Spinal cord (tissue), 10 donors: Measurements from ENCODE around the gene RNF220. TPM values are rescaled to one million over a fixed set of nuclear protein-coding genes. Genes with fewer than 3 reads are reported as not detected.
"Not testable (repeated sequence)": the region's sequence is repeated elsewhere in the genome, so short reads cannot be mapped to it uniquely, and the experiment has no call there.

Experiments used
- DNase-seq, 6 donors: peaks; one replicate each; pipeline versions ENCODE4 v3.0.0 to v3.0.0-alpha.2; 2013 to 2015; ENCODE audit warnings: low spot score in 6 of 6, low read depth in 4 of 6
- H3K27ac ChIP-seq: one replicate; pipeline ENCODE4 v1.5.1; 2013; ENCODE audit warnings: low read depth, low read length, control low read depth
- H3K27me3 ChIP-seq: one replicate; pipeline ENCODE4 v1.6.1; 2013; ENCODE audit warnings: low read length; ENCODE audit not compliant: control insufficient read depth, insufficient read depth
- H3K36me3 ChIP-seq: one replicate; pipeline ENCODE4 v1.6.1; 2013; ENCODE audit warnings: low read length; ENCODE audit not compliant: control insufficient read depth, insufficient read depth
- H3K4me1 ChIP-seq: one replicate; pipeline ENCODE4 v1.6.1; 2013; ENCODE audit warnings: low read length; ENCODE audit not compliant: control insufficient read depth, insufficient read depth
- H3K4me3 ChIP-seq: one replicate; pipeline ENCODE4 v1.5.1; 2013; ENCODE audit warnings: low read depth, low read length, control low read depth
- H3K9me3 ChIP-seq: one replicate; pipeline ENCODE4 v1.6.1; 2013; ENCODE audit warnings: low read length; ENCODE audit not compliant: control insufficient read depth, insufficient read depth
- WGBS: methylation state at CpG from one replicate; pipeline ENCODE4 v1.1.5; 2013; ENCODE audit warnings: missing lambda C conversion rate; ENCODE audit not compliant: insufficient coverage; 5-methylcytosine and 5-hydroxymethylcytosine counted together
- polyA plus RNA-seq, 2 donors: library from polyadenylated mRNA; unstranded; fragments of 120-200 nt; gene quantifications; one replicate each; pipeline ENCODE4 v1.2.1, GENCODE V29; 2013; ENCODE audit not compliant: insufficient read length in 2 of 2
- total RNA-seq, 2 donors: library from RNA; depleted of rRNA in 1 of 2; stranded (reverse); fragments of 120-200 nt in 1 of 2; fragments of >200 nt in 1 of 2; gene quantifications; one replicate each; pipeline versions ENCODE4 v1.2.3 to v1.2.4, GENCODE V29; 2013 to 2014
- donor health status: healthy.

RNF220 gene
- total and polyA plus RNA-seq, 4 donors: 43.0 to 123 (median 99.5) TPM

DNA sequence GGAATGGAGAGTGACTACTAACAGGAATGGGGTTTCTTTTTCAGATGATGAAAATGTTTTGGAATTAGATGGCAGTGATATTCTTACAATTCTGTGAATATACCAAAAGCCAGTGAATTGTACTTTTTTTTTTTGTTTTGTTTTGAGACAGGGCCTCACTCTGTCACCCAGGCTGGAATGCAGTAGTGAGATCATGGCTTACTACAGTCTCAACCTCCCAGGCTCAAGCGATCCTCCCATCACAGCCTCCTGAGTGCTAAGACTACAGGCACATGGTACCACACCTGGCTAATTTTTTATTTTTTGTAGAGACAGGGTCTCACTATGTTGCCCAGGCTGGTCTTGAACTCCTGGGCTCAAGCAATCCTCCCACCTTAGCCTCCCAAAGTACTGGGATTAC is 261.7 kb downstream of the RNF220 start:
- no CpG with 5 or more reads among the region's 1 CpG for WGBS
- not testable (repeated sequence) for H3K4me3 ChIP-seq, H3K27me3 ChIP-seq, DNase-seq, H3K9me3 ChIP-seq, H3K27ac ChIP-seq, H3K36me3 ChIP-seq
- peaks cover 16% of the 10 kb centered on the region for H3K4me1 ChIP-seq

DNA sequence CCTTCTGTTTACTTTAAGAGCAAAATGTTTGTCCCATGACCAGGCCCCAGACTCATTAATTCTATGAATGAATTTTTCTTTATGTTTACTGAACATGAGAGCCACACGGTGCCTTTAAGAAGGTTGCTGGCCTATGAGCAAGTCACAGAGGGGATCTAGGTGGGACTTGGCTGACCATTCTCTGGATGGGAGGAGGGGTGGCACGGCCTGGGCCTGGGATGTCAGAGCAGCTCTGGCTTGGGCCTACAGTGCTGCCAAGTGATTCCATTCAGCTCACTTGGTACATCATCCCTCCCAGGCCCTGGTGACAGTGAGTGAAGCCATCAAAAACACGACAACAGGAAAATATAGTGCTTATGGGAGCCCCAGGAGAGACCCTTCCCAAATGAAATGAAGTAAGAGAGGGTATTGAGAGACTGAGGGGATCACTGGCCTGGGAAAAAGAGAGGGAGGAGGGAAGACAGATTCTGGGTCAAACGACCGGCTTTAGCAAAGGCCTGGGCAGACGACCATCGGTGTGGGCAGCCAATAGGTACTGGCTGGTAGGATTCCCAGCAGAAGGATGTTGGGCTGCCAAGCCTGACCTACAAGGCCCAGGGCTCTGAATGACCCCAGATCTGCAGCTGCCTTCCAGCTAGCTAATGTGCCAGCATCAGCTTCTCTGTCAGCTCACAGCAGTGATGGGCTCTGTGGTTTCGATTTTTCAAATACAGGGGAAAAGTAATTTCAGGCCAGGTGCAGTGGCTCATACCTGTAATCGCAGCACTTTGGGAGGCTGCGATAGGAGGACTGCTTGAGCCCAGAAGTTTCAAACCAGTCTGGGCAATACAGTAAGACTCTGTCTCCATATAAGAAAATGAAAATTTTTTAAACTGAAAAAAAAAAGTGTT is 265.9 kb downstream of the RNF220 start:
- no peaks in the 10 kb centered on the region for H3K36me3 ChIP-seq
- no peak overlapping the region for H3K27ac ChIP-seq
- no peaks in the 10 kb centered on the region for H3K9me3 ChIP-seq
- DNase-seq: no peak
- no peak overlapping the region for H3K4me3 ChIP-seq
- no peaks in the 10 kb centered on the region for H3K27me3 ChIP-seq
- WGBS: 79% methylated on average over 6 of the region's 10 CpGs
- H3K4me1 ChIP-seq: peaks cover 35% of the 10 kb centered on the region

DNA sequence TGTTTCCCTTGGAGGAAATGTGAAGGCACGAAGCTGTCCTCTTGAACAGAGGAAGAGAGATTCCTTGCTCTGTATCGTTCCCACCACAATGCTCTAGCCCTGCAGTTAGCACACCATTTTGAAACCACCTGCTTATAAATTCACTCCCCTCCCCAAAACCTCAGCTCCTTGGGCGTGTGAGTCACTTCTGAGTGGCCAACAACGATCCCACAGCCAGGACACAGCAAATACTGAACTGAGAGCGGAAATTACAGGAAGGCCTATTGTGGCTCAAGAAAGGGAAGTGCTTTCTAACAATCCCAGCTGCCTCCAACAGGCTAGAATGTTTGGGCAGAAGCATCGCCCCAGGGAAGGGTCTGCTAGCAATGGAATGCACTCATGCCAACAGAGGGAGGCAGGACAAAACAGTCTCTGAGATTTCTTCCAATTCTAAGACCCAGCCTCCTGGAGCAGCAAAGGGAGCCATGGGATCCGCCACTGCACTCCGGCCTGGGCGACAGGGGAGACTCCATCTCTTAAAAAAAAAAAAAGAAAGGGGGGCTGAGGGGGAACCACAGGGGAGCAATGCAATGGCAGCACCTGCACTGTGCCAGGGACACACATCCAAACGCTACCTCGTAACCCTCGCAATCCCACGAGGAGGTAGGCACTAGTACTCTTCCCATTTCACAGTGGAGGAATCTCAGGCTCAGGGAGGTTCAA is 267.4 kb downstream of the RNF220 start:
- Histone ChIP-seq H3K27ac (peak overlapping the region; percentile 96), H3K4me3 (no peak overlapping the region), H3K4me1 (peaks cover 35% of the 10 kb centered on the region), H3K9me3 (no peaks in the 10 kb centered on the region), H3K36me3 (no peaks in the 10 kb centered on the region), H3K27me3 (no peaks in the 10 kb centered on the region)
- DNase-seq: peak in 2 of 6 donors; percentile 20 to 50
- 66% methylated on average over 9 of the region's 13 CpGs for WGBS

DNA sequence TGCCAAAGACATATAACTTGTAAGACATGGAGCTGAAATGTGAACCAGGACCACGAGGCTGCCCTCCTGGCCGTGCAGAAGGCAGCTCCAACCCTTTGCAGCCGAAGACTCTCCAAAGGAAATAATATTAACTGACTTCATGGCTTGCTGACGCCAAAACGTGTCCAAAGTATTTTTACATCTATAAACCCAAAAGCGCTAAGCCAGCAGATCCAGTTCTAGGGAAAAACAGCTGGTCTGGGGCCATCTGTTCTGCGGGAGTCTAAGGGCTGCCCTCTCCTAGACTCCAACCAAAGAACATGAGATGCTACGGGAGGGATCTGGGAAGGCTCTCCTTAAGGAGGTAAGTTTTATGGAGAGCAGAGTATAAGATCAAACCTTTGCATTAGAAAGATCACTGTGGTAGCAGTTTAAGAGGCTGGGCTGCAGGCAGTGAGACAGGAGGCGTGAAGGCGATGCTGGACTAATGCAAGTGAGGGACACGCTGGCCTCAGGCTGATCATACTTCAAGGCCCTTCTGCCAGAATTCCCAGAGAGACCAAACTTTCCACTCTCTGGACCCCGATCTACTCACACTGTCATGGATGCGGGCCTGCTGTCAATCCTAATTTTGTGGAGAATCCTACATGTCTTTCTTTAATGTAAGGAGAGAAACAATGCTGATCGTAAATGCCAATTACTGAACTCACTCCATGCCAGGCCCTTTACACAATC is 268.1 kb downstream of the RNF220 start:
- peaks cover 35% of the 10 kb centered on the region for H3K4me1 ChIP-seq
- peak overlapping the region; percentile 96 for H3K27ac ChIP-seq
- peak in 1 of 6 donors; percentile 42 for DNase-seq

DNA sequence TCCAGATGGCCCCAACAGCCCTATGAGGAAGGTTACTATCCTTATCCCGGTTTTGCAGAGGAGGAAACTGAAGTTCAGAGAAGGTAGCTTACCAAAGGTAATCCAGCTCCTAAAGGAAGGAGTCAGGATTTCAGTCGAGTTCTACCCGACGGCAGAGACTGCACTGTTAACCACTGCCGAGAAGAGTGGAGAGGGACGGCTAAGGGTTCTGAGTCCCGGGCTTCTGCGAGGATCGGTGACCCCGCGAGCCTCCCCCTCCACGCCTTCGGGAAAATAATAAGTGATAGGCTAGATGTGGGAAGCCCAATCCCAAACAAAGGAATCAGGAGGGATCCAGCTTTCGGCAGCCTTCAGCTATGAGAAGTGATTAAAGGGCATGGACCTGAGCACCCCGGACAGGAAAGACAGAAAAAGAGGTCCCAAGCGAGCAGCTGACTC is 268.6 kb downstream of the RNF220 start:
- Histone ChIP-seq H3K27me3 (no peaks in the 10 kb centered on the region), H3K27ac (peak overlapping the region; percentile 96), H3K4me1 (peaks cover 35% of the 10 kb centered on the region), H3K36me3 (no peaks in the 10 kb centered on the region), H3K9me3 (no peaks in the 10 kb centered on the region), H3K4me3 (peak overlapping the region; percentile 72)
- DNase-seq: peak in 1 of 6 donors; percentile 50
- 2% methylated on average over 14 of the region's 16 CpGs for WGBS

More for the DNA sequence above, 268.1 kb downstream of the RNF220 start:
- no peaks in the 10 kb centered on the region for H3K27me3 ChIP-seq
- WGBS: 91% methylated on average over 10 of the region's 14 CpGs
- H3K36me3 ChIP-seq: no peaks in the 10 kb centered on the region
- no peaks in the 10 kb centered on the region for H3K9me3 ChIP-seq
- H3K4me3 ChIP-seq: peak overlapping the region; percentile 72

DNA sequence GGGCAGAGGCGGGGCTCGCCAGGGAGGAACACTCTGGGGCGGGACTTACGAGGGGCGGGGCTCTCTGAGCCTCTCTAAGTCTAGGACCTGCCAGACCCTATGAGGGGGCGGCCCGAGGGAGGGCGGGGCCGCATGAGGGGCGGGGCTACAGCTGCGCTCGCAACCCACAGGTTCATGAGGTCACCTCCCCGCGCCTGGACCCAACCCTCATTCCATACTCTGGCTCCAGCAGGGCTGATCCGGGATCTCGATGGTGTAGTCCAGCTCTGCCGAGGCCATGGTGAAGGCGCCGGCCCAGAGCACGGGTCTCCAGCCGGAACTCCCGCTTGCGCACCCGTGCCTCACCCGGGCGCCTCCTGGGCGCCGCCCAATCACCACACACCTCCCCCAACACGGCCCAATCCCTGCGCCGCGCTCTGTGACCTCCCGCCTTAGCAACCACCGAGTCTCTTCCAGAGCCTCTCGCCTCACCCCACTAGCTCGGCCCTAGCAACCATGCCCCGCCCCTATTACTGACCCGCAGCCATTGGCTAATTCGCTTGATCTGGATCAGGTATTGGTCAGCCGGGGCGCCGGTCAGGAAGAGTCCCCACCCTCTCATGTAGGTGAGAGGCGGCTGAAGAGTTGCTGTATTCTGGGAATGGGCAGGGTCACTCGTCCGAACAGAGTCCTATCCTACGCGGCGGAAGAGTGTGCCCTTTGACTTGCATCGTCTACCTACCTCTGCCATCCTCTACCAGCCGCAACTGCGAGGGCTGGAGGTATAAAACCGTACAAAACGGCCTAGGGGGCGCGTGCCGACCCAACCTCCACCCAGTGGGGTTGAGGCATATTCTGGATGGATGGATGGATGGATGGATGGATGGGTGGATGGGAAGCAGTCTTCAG is 269.3 kb downstream of the RNF220 start, which contains the start of the genes ARMH1 and TMEM53:
Gene ARMH1, plus strand, starts transcription at position 602 of the 888 bp plus-strand sequence. CDS start 14,984 bp downstream, outside the sequence.
Gene TMEM53, minus strand, starts transcription at position 369 of the 888 bp plus-strand sequence. Its CDS starts 90 bp downstream, at position 279.
- DNase-seq: peak; percentile 92 to 100 (median 96)
- Histone ChIP-seq H3K4me1 (peaks cover 35% of the 10 kb centered on the region), H3K36me3 (no peaks in the 10 kb centered on the region), H3K27me3 (no peaks in the 10 kb centered on the region), H3K9me3 (no peaks in the 10 kb centered on the region), H3K27ac (peak within 1 kb of the TSS; percentile 96), H3K4me3 (peak within 1 kb of the TSS; percentile 72)
- under 1% methylated on average over 50 of the region's 56 CpGs for WGBS

DNA sequence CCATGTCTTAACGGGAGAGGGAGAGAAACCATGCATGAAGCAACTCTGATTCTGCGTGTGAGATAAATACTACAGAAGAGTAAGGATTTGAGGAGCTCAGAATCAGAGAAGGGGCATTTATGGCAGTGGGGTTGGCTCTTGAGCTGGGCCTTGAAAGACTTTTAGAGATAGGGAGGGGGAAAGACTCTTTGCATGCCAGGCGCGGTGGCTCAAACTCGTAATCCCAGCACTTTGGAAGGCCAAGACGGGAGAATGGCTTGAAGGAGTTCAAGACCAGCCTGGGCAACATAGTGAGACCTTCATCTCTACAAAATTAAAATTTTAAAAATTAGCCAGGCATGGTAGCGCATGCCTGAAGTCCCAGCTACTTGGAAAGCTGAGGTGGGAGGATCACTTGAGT is 270.1 kb downstream of the RNF220 start:
- Histone ChIP-seq H3K4me3 (peak overlapping the region; percentile 72), H3K27me3 (no peaks in the 10 kb centered on the region), H3K36me3 (no peaks in the 10 kb centered on the region), H3K4me1 (peaks cover 35% of the 10 kb centered on the region), H3K27ac (peak overlapping the region; percentile 92), H3K9me3 (no peaks in the 10 kb centered on the region)
- WGBS: 88% methylated on average over 5 of the region's 7 CpGs
- DNase-seq: no peak

DNA sequence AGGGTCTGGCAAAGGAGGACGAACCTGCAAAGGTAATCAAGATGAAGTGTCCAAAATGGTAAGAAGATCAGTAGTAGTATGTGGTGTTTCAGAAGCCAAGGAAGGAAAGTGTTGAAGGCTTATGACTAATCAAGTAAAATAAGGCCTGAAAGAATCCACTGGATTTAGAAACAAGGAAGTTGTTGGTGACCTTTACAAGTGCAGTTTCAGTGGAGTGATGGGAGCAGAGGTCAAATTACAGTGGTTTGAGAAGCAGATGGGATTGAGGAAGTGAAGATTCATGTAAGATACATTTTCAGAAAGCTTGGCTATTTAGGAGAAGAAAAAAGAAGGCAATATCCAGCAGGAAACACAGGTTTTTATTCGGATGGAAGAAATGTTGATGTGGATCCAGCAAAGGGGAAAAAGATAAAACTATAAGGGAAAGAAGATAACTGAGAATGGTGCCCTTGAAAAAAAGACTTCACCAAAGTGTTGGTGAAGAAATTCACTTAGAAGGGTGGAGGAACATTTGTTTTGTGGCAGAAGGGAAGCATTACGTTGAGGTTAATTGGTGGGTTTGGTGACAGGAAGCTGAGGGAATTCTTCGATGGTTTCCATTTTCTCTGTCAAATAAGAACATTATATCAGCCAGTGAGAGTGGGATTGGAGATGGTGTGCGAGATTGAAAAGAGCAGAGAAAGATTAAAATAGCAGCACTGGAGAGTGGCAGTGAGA is 271.6 kb downstream of the RNF220 start:
- Histone ChIP-seq H3K9me3 (no peaks in the 10 kb centered on the region), H3K4me3 (no peak overlapping the region), H3K36me3 (no peaks in the 10 kb centered on the region), H3K27ac (no peak overlapping the region), H3K27me3 (no peaks in the 10 kb centered on the region), H3K4me1 (peaks cover 28% of the 10 kb centered on the region)
- WGBS: 91% methylated on average over 4 of the region's 5 CpGs
- no peak for DNase-seq
